Activated naive CD4-positive, alpha-beta T cell treated with anti-CD3 and anti-CD28 coated beads, Interleukin-2, amount 50 U/mL, for 24 hours (primary cell): ENCODE data around the gene RAET1G.
A peak's percentile ranks its signal among the peaks of the same experiment; 100 is the strongest.
"Not testable (repeated sequence)": the region's sequence is repeated elsewhere in the genome, so short reads cannot be mapped to it uniquely, and the experiment has no call there.

Experiments
- H3K27ac Mint-ChIP-seq: one replicate; pipeline ENCODE4 v1.8.0; 2021; ENCODE audit warnings: mild to moderate bottlenecking, mixed read lengths
- H3K27me3 Mint-ChIP-seq: one replicate; pipeline ENCODE4 v1.8.0; 2021; ENCODE audit warnings: mixed read lengths
- H3K36me3 Mint-ChIP-seq: one replicate; pipeline ENCODE4 v1.8.0; 2021; ENCODE audit warnings: mixed read lengths
- H3K4me1 Mint-ChIP-seq: one replicate; pipeline ENCODE4 v1.8.0; 2021; ENCODE audit warnings: mixed read lengths
- H3K4me3 Mint-ChIP-seq: one replicate; pipeline ENCODE4 v1.8.0; 2021; ENCODE audit warnings: mild to moderate bottlenecking, mixed read lengths
- H3K9me3 Mint-ChIP-seq: one replicate; pipeline ENCODE4 v1.8.0; 2021; ENCODE audit warnings: mixed read lengths

The RAET1G gene

GRCh38 chr6:149941583-149942460, 18.9 kb upstream of the RAET1G start, which contains the start of gene ULBP2:
TSS of gene ULBP2 (plus strand) at chr6:149942014. CDS start at chr6:149942073, 59 bp downstream.
- Mint-ChIP-seq H3K9me3 (no peaks in the 10 kb centered on the region), H3K27me3 (peaks cover 27% of the 10 kb centered on the region), H3K36me3 (no peaks in the 10 kb centered on the region), H3K4me3 (peak within 1 kb of the TSS; percentile 92), H3K4me1 (peaks cover 16% of the 10 kb centered on the region), H3K27ac (peak within 1 kb of the TSS; percentile 94)

- Mint-ChIP-seq H3K27me3 (peaks cover 35% of the 10 kb centered on the region), H3K4me1 (peaks cover 16% of the 10 kb centered on the region), H3K27ac (no peak overlapping the region), H3K9me3 (no peaks in the 10 kb centered on the region), H3K36me3 (no peaks in the 10 kb centered on the region), H3K4me3 (peak overlapping the region; percentile 40)
Observed at GRCh38 chr6:149940672-149940982, 17.7 kb upstream of the RAET1G start.

- Mint-ChIP-seq H3K4me3 (peak overlapping the region; percentile 81), H3K4me1 (peaks cover 16% of the 10 kb centered on the region), H3K9me3 (no peaks in the 10 kb centered on the region), H3K27ac (no peak overlapping the region), H3K36me3 (no peaks in the 10 kb centered on the region), H3K27me3 (peaks cover 41% of the 10 kb centered on the region)
Observed at GRCh38 chr6:149939909-149940671, 17.2 kb upstream of the RAET1G start.

GRCh38 chr6:149939356-149939648, 16.4 kb upstream of the RAET1G start:
- no peaks in the 10 kb centered on the region for H3K36me3 Mint-ChIP-seq
- peaks cover 45% of the 10 kb centered on the region for H3K27me3 Mint-ChIP-seq
- H3K9me3 Mint-ChIP-seq = no peaks in the 10 kb centered on the region
- peaks cover 16% of the 10 kb centered on the region for H3K4me1 Mint-ChIP-seq
- peak overlapping the region; percentile 59 for H3K27ac Mint-ChIP-seq
- peak overlapping the region; percentile 81 for H3K4me3 Mint-ChIP-seq

GRCh38 chr6:149938571-149939355, 15.8 kb upstream of the RAET1G start:
- no peaks in the 10 kb centered on the region for H3K9me3 Mint-ChIP-seq
- peak overlapping the region; percentile 59 for H3K27ac Mint-ChIP-seq
- no peaks in the 10 kb centered on the region for H3K36me3 Mint-ChIP-seq
- H3K27me3 Mint-ChIP-seq = peaks cover 48% of the 10 kb centered on the region
- H3K4me3 Mint-ChIP-seq = peak overlapping the region; percentile 81
- H3K4me1 Mint-ChIP-seq = peaks cover 16% of the 10 kb centered on the region

- peak overlapping the region; percentile 51 for H3K4me3 Mint-ChIP-seq
- H3K36me3 Mint-ChIP-seq, H3K27ac Mint-ChIP-seq, H3K9me3 Mint-ChIP-seq: not testable (repeated sequence)
- peaks cover 16% of the 10 kb centered on the region for H3K4me1 Mint-ChIP-seq
- H3K27me3 Mint-ChIP-seq = peaks cover 54% of the 10 kb centered on the region
Observed at GRCh38 chr6:149938013-149938570, 15.2 kb upstream of the RAET1G start.

- Mint-ChIP-seq H3K9me3 (no peaks in the 10 kb centered on the region), H3K27ac (no peak overlapping the region), H3K4me3 (no peak overlapping the region), H3K4me1 (peaks cover 13% of the 10 kb centered on the region), H3K36me3 (no peaks in the 10 kb centered on the region), H3K27me3 (peaks cover 57% of the 10 kb centered on the region)
Observed at GRCh38 chr6:149936743-149937142, 13.8 kb upstream of the RAET1G start.

- H3K9me3 Mint-ChIP-seq = no peaks in the 10 kb centered on the region
- H3K36me3 Mint-ChIP-seq = no peaks in the 10 kb centered on the region
- no peak overlapping the region for H3K4me3 Mint-ChIP-seq
Observed at GRCh38 chr6:149935668-149936067, 12.7 kb upstream of the RAET1G start.

GRCh38 chr6:149935246-149935645, 12.3 kb upstream of the RAET1G start:
- H3K9me3 Mint-ChIP-seq = no peaks in the 10 kb centered on the region
- H3K36me3 Mint-ChIP-seq = no peaks in the 10 kb centered on the region
- H3K27ac Mint-ChIP-seq = no peak overlapping the region
- H3K4me3 Mint-ChIP-seq = no peak overlapping the region
- H3K27me3 Mint-ChIP-seq = peaks cover 63% of the 10 kb centered on the region
- peaks cover 10% of the 10 kb centered on the region for H3K4me1 Mint-ChIP-seq

More at GRCh38 chr6:149935668-149936067, 12.7 kb upstream of the RAET1G start:
- H3K27ac Mint-ChIP-seq = no peak overlapping the region
- peaks cover 62% of the 10 kb centered on the region for H3K27me3 Mint-ChIP-seq
- peaks cover 10% of the 10 kb centered on the region for H3K4me1 Mint-ChIP-seq

GRCh38 chr6:149934249-149935156, 11.6 kb upstream of the RAET1G start:
- Mint-ChIP-seq H3K9me3 (no peaks in the 10 kb centered on the region), H3K27me3 (peaks cover 66% of the 10 kb centered on the region), H3K4me1 (peaks cover 8% of the 10 kb centered on the region), H3K27ac (no peak overlapping the region), H3K36me3 (no peaks in the 10 kb centered on the region), H3K4me3 (no peak overlapping the region)

GRCh38 chr6:149933461-149933860, 10.5 kb upstream of the RAET1G start:
- Mint-ChIP-seq H3K4me1 (no peaks in the 10 kb centered on the region), H3K9me3 (no peaks in the 10 kb centered on the region), H3K27ac (no peak overlapping the region), H3K4me3 (no peak overlapping the region), H3K27me3 (peaks cover 69% of the 10 kb centered on the region), H3K36me3 (no peaks in the 10 kb centered on the region)

GRCh38 chr6:149933036-149933435, 10.1 kb upstream of the RAET1G start:
- Mint-ChIP-seq H3K27ac (no peak overlapping the region), H3K27me3 (peaks cover 72% of the 10 kb centered on the region), H3K4me3 (no peak overlapping the region), H3K9me3 (no peaks in the 10 kb centered on the region), H3K36me3 (no peaks in the 10 kb centered on the region), H3K4me1 (no peaks in the 10 kb centered on the region)

GRCh38 chr6:149931501-149931900, 8.6 kb upstream of the RAET1G start:
- H3K4me3 Mint-ChIP-seq = no peak overlapping the region
- H3K27me3 Mint-ChIP-seq = peaks cover 69% of the 10 kb centered on the region
- H3K4me1 Mint-ChIP-seq = no peaks in the 10 kb centered on the region
- H3K27ac Mint-ChIP-seq = no peak overlapping the region
- no peaks in the 10 kb centered on the region for H3K36me3 Mint-ChIP-seq
- no peaks in the 10 kb centered on the region for H3K9me3 Mint-ChIP-seq

GRCh38 chr6:149929422-149929821, 6.5 kb upstream of the RAET1G start:
- H3K4me3 Mint-ChIP-seq = no peak overlapping the region
- H3K4me1 Mint-ChIP-seq = peaks cover 6% of the 10 kb centered on the region
- H3K27ac Mint-ChIP-seq = peak overlapping the region; percentile 36
- H3K27me3 Mint-ChIP-seq = peaks cover 68% of the 10 kb centered on the region
- H3K36me3 Mint-ChIP-seq = no peaks in the 10 kb centered on the region
- H3K9me3 Mint-ChIP-seq = no peaks in the 10 kb centered on the region
